Stimulated activated CD4-positive, alpha-beta T cell treated with anti-CD3 and anti-CD28 coated beads, Interleukin-15, amount 100 ng/mL, for 48 hours (primary cell): Measurements from ENCODE around the gene NPVF.

Experiments used
- DNase-seq, 2 donors: peaks; one replicate each; pipeline ENCODE4 v3.0.0-alpha.2; 2020; ENCODE audit warnings: low read depth in 2 of 2

The NPVF gene

GRCh38 chr7:25234336-25234735 is 6.0 kb upstream of the NPVF start:
- DNase-seq: no peak

GRCh38 chr7:25223206-25223605 is 5.1 kb downstream of the NPVF start:
- no peak for DNase-seq

- DNase-seq: no peak
These were observed 5.6 kb downstream of the NPVF start for GRCh38 chr7:25222666-25223065.

DNA sequence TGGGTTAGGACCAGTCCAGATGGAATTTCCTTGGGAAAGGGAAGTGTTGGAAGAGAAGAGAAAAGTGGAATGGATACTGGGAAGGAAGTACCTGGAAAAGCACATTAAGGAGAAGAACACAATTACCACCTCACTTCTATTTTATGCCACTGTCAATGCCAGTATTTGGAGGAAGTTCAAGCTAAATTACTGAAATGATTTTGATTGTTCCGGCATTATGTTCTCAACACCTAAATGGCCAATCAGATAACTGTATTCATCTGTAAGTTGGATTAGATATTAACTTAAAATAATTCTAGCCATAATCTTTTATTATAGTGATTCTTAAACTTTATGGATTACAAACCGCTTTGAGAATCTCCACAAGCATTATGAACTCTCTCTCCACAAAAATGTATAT is 7.3 kb downstream of the NPVF start:
- no peak for DNase-seq

DNA sequence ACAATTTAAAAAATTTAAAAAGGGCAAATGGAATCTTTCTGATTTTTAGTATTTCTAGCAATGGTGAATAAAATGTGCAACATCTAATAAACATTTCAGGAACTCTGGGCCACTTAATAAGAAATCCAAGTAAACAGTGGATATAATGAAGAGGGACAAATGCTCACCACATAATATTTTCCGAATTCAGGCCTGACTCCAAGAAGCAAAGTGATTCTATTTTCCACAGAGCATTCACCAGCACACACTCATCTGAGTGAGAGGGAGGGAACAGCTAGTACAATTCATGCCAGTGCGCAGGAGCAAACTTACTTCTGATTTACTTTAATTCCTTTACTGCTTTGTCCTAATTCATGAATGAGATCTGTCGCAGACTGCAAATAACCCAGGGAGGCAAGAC is 10.1 kb downstream of the NPVF start:
- DNase-seq: no peak

DNA sequence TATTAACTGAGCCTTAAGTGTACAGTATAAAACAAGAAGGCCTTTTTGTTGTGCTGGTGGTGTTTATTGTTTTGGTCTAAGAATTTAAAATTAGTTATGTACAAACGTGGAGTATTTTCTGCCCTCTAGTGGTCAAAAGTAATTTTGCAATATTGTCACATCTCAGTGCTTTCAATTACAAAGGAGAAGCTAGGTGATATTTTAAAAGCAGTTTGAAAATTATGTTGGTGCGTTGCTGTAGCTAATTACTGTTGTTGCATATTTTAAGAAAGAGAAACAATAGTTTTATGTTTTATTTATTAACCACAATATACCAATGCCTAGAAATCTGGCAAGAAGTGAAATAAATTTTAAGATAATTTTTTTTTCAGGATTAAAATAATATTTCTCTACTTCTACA is 11.4 kb downstream of the NPVF start:
- DNase-seq: no peak

DNA sequence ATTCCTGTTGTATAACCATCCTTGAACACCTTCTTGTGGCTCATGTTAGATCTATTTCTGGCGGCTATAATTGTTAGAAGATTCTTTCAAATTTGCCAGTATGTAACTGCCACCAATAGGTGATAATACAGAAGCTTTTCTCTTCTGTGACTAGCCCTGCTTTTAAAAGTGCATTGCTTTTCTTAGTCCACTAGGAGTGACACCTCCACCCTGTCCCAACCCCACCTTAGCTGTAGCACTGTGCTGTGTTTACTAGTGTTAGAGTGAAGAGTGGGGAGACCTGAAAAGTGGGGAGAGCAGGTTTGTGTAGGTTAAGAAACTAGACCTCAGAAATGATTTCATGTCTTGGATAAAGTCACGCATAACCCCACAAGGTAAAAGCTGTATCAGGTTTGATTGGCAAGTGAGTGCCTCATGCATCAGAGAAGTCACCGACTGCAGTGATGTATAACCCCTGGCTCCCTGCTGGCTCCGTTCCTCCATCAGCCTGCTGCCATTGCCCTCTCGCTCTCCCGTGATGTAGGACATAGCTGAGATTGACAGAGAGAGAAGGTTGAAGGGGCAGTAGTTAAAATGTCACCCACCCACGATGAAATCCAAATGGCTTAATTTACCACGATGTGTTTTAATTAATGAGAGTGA is 12.5 kb downstream of the NPVF start:
- no peak for DNase-seq

DNA sequence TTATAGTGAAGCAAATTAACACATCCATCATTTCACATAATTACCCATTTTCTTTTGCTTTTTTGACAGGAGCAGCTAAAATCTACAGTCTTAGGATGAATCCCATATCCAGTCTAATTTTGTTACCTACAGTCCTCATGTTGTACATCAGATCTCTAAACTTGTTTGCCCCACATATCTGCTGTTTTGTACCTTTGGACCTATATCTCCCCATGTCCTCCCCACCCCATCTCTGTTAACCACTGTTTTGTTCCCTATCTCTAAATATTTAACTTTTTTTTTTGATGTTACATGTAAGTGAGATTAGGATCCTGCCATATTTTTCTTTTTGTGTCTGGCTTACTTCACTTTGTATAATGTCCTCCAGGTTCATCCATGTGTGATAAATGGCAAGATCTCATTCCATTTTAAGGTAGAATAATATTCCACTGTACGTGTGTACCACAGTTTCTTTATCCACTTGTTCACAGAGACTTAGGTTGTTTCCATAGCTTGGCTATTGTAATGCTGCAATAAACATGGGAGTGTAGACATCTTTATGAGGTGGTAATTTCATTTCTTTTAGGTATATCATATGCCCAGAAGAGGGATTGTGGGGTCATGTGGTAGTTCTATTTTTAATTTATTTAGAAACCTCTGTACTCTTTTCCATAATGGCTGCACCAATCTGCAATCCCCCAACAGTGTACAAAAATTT is 19.6 kb downstream of the NPVF start:
- no peak for DNase-seq

DNA sequence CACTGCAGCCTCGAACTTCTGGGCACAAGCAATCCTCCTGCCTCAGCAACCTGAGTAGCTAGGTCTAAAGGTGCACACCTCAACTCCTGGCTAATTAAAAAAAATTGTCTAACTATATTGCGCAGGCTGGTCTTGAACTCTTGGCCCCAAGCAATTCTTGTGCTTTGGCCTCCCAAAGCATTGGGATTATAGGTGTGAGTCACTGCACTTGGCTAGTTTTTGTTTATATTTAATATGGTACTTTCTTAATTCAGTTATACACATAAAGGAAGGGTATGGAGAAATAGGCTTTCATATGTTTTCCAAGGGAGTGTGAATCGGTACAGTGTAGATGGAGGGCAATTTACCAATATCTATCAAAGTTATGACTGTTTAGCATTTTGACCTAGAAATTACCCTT is 20.4 kb downstream of the NPVF start:
- DNase-seq: no peak

GRCh38 chr7:25206765-25207164 is 21.5 kb downstream of the NPVF start:
- DNase-seq: no peak

- DNase-seq: no peak
These were observed 32.0 kb downstream of the NPVF start for GRCh38 chr7:25196132-25196896.

- DNase-seq: no peak
These were observed 34.2 kb downstream of the NPVF start for GRCh38 chr7:25194036-25194435.

GRCh38 chr7:25192043-25192442 is 36.2 kb downstream of the NPVF start:
- DNase-seq: no peak

DNA sequence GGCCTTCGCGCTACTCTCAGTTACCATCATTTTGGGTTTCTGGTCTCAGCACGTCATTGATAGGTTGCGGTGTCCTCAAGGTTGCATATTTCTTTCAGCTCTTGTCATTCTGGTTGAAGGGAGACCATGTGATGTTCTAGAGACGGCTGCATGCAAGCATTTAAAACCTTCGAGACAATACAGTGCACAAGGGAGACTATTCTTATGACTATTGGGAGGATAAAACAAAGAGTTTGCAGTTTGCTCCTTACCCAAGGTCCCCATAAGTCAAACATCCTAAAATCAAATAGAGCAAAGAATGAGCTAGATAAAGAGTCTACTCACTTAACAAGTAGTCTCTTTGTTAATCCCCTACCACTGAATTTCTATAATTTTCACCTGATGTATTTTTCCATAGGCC is 39.1 kb downstream of the NPVF start:
- no peak for DNase-seq

DNA sequence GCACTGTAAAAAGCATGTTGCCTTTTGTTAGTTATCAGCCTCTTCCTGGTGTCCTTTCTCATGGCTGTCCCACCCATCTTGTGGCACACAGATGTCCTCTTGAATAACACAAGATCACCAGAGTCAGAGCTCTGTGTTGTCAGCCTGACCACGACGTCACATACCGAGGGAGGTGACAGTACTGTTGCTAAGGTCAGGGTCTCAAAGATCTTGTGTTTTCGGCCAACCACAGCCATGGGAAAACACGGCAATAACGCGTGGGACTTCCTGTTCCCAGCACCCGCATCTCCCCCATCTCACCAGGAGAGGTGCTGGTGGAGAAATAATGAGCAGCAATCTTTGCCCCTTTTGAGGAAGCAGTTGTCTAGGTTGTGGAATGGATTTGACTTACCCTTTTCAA is 40.4 kb downstream of the NPVF start:
- DNase-seq: no peak

DNA sequence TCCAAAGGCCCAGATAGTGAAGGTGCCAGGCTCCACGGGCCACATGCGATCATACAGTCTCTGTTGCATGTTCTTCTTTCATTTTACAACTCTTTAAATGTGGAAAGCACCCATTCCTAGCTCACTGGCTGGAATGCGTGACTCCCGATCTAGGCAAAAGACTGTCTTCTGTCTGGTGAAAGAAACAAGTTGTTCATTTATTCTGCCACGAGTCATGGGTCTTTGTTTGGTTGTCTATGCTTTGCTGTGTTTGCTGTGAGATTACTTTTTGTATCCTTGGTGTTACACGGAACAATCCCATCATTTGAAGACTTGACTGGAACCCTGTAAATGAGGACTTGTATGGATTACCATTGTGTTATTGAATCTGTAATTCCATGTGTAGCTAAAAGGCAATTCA is 41.9 kb downstream of the NPVF start:
- DNase-seq: no peak

DNA sequence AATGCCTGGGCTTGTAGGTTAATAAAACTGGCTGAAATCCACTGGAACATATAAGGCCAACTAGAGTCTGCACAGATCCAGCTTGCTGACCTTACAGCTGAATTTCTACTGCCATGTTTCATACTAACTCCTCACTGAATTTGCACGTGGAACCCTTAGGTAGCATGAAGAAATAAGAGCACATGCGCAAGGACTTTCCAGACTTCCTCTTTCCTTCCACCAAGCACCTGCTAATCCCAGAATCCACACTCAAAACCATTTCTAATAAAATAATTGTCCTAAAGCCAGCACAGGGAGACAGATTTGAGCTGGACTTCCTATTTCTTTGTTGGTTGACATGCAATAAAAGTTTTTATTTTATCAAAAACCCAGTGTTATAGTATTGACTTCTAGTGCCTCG is 46.8 kb downstream of the NPVF start:
- DNase-seq: no peak

- no peak for DNase-seq
These were observed 47.3 kb downstream of the NPVF start for GRCh38 chr7:25180946-25181345.

DNA sequence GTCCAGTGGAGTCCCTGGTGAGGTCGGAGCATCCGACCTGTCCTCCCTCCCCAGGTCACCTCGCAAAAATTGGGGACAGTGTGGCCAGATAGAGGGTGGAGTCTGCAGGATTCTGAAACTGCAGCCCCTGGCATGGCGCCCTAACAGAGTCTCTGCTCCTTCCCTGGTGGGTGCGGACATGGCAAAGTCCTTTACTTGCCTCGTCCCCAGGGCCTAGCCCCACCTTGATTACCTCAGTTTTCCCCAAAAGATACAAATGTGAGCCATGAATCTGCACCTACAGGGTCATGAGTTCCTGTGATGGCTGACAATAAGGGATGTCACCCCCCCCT is 47.7 kb downstream of the NPVF start:
- DNase-seq: no peak

DNA sequence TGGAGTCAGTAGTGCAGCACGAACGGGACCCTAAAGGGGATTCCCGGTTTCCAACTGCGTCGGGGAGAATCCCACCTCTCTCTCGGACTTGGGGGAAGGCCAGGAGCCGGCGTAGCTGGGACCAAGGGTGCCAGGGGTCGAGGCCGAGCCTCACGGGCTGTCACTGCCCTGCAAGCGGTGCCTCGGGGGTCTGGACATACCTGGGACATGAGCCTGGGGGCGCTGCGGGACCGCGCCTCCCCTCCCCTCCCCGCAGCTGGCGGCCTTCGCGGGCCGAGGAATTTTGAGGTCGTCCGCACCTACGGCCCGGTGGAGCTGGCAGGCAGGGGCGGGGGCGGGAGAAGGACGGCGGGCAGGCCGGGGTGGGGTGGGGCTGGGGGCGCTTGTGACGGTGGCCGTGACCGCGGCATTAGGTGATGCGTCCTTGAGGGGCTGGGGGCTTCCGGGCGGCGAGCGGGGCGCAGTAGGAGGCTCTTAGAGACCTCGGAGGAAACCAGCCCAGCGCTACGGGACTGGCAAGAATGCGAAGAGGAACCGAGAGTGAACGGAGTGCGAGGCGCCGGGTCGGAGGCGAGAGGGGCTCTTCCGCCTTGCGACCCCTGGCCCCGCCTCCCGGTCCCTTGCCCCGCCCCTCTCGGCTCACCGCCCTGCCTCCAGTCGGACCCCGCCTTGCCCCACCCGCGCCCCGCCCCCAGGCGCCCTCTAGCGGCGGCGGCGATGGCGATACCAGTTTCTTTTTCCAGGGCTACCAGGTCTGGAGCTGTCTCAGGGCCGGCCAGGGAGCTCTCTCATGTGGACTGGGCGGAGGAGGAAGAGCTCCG is 48.3 kb downstream of the NPVF start:
- peak; percentile 89 to 94 for DNase-seq

DNA sequence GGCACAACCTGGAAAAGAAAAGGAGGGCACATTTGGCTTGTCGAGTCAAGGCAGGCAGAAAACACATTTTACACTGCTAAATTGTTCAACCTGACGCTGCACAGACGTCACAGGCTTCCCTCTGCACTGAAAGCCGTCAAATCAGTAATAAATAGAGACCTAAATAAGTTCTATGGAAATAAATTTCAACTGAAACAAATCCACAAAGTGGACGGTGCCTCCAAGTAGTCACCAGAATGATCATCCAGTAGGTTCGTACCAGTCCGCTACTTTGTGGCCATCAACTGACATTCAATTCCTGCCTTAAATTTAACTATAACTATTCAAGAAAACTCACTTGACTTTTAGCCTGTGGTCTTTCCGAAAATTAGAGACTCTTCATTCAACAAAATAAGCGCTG is 49.0 kb downstream of the NPVF start:
- DNase-seq: no peak
